Cardiac muscle cell (in vitro differentiated cells and primary cell): ENCODE data around the gene EWSR1. TPM values are rescaled to one million over a fixed set of nuclear protein-coding genes. Genes with fewer than 3 reads are reported as not detected.

Source experiments
- DNase-seq, 2 donors: peaks; one replicate each; pipeline versions ENCODE4 v3.0.0 to v3.0.0-alpha.2; 2010 to 2017; ENCODE audit warnings: low read depth in 1 of 2, low spot score in 1 of 2
- H3K27ac ChIP-seq: fragments of 200-600 bp; sonication (generic); 2 replicates; pipeline ENCODE4 v1.5.1; 2016
- H3K27me3 ChIP-seq: fragments of 200-600 bp; sonication (generic); 2 replicates; pipeline ENCODE4 v1.6.0; 2016; ENCODE audit warnings: control low read depth
- H3K36me3 ChIP-seq: fragments of 200-600 bp; sonication (generic); 2 replicates; pipeline ENCODE4 v1.5.1; 2016; ENCODE audit warnings: control low read depth
- H3K4me1 ChIP-seq: fragments of 200-600 bp; sonication (generic); 2 replicates; pipeline ENCODE4 v1.8.1; 2017; ENCODE audit warnings: low read depth, mild to moderate bottlenecking, mixed run types
- H3K4me3 ChIP-seq: fragments of 200-600 bp; sonication (generic); 2 replicates; pipeline ENCODE4 v1.5.1; 2016; ENCODE audit warnings: mild to moderate bottlenecking
- H3K9me3 ChIP-seq: fragments of 200-600 bp; sonication (generic); 2 replicates; pipeline ENCODE4 v1.5.1; 2017; ENCODE audit warnings: low read depth, mild to moderate bottlenecking, control low read depth
- CTCF ChIP-seq: IDR thresholded peaks from 2 replicates; pipeline ENCODE4 v1.5.1; 2012; ENCODE audit warnings: low read depth, mild to moderate bottlenecking, low read length
- polyA plus RNA-seq: library from polyadenylated mRNA; unstranded; fragments of >200 nt; fragmentation: Nextera tagmentation; extraction: Ambion mirVana; gene quantifications from 2 replicates; pipeline ENCODE4 v1.2.1, GENCODE V29; 2016
- total RNA-seq: library from RNA; depleted of rRNA; stranded (reverse); fragments of >200 nt; gene quantifications from 2 replicates; pipeline ENCODE4 v1.2.3, GENCODE V29; 2016

The EWSR1 gene
- total and polyA plus RNA-seq, 2 experiments from 2014 or later: 266 to 349 TPM

GRCh38 chr22:29254286-29254660, 13.8 kb upstream of the EWSR1 start:
- TF ChIP-seq CTCF: no peak
- Histone ChIP-seq H3K4me1 (no peaks in the 10 kb centered on the region), H3K4me3 (no peak overlapping the region), H3K27ac (no peak overlapping the region), H3K36me3 (no peaks in the 10 kb centered on the region), H3K27me3 (no peaks in the 10 kb centered on the region), H3K9me3 (no peaks in the 10 kb centered on the region)
- no peak for DNase-seq

DNA sequence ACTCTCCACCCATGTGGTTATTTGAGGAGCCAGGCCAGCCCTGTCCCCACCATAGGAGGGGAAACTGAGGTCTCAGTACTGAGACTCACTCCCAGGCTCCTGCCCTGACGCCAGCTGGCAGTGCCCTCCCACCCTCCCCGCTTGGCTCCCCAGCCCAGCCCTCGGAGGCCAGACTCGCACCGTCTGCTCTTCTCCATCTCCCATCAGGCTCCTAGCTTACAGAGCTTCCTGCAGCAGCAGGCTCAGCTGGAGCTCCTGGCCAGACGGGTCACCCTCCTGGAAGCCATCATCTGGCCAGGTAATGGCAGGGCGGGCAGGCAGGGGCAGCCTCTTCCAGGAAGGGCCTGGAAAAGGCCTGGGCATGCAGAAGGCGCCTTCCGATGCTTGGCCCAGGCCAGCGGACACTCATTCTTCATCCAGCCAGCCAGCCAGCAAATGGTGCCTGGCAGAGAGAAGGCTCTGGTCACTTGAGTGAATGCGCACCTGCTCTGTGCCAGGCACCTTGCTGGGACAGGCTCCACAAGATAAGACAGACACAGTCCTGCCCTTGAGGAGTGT, 12.9 kb upstream of the EWSR1 start:
- no peak for DNase-seq
- Histone ChIP-seq H3K4me3 (no peak overlapping the region), H3K27me3 (no peaks in the 10 kb centered on the region)

GRCh38 chr22:29256606-29257325, 11.3 kb upstream of the EWSR1 start:
- Histone ChIP-seq H3K4me3 (no peak overlapping the region), H3K4me1 (no peaks in the 10 kb centered on the region), H3K36me3 (no peaks in the 10 kb centered on the region), H3K27ac (no peak overlapping the region), H3K9me3 (no peaks in the 10 kb centered on the region), H3K27me3 (no peaks in the 10 kb centered on the region)
- TF ChIP-seq CTCF: no peak
- DNase-seq: no peak

More for the DNA sequence above, 12.9 kb upstream of the EWSR1 start:
- Histone ChIP-seq H3K36me3 (no peaks in the 10 kb centered on the region), H3K9me3 (no peaks in the 10 kb centered on the region), H3K4me1 (no peaks in the 10 kb centered on the region), H3K27ac (no peak overlapping the region)
- no peak for TF ChIP-seq CTCF

GRCh38 chr22:29257751-29258181, 10.3 kb upstream of the EWSR1 start:
- H3K9me3 ChIP-seq: no peaks in the 10 kb centered on the region
- no peaks in the 10 kb centered on the region for H3K27me3 ChIP-seq
- no peak overlapping the region for H3K27ac ChIP-seq
- TF ChIP-seq CTCF: no peak
- no peaks in the 10 kb centered on the region for H3K4me1 ChIP-seq
- H3K4me3 ChIP-seq: no peak overlapping the region
- no peak for DNase-seq
- H3K36me3 ChIP-seq: no peaks in the 10 kb centered on the region

- no peak for TF ChIP-seq CTCF
- no peaks in the 10 kb centered on the region for H3K27me3 ChIP-seq
- no peaks in the 10 kb centered on the region for H3K36me3 ChIP-seq
- H3K4me3 ChIP-seq: no peak overlapping the region
- no peaks in the 10 kb centered on the region for H3K9me3 ChIP-seq
- DNase-seq: no peak
- no peaks in the 10 kb centered on the region for H3K4me1 ChIP-seq
- no peak overlapping the region for H3K27ac ChIP-seq
Measured at GRCh38 chr22:29258407-29259252, 9.4 kb upstream of the EWSR1 start.
